ENCODE data around the gene ALK.

DNA sequence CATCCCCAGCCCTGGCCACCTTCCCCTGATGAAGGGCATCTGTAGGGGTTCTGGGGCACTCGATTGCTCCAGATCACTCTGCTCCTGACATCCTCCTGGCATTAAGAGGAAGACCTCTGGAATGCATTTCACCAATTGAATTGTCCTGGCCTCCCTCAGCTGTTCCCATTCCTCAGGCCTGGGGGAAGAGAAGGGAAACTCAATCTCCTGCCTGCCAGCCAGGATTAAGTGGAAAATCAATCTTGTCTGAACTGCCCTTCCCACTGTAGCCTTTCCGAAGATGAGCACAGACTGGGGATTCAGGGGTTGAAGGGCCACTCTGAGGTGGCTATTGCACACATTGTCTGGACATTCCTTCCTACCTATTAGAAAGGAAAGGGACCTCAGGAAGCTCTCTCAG lies 99.8 kb downstream of the ALK start:
- TF ChIP-seq CTCF (IDR thresholded peaks at IDR 0.05) = no peak
- no peak for TF ChIP-seq POLR2A (IDR thresholded peaks at IDR 0.05)

Measured in Peyer's patch (tissue), 4 donors.